Measurements from ENCODE around the gene MAN1C1. TPM values are rescaled to one million over a fixed set of nuclear protein-coding genes. Genes with fewer than 3 reads are reported as not detected.

The MAN1C1 gene
- total and polyA plus RNA-seq, 7 donors, result 1.8 to 6.7 (median 2.0) TPM

DNA sequence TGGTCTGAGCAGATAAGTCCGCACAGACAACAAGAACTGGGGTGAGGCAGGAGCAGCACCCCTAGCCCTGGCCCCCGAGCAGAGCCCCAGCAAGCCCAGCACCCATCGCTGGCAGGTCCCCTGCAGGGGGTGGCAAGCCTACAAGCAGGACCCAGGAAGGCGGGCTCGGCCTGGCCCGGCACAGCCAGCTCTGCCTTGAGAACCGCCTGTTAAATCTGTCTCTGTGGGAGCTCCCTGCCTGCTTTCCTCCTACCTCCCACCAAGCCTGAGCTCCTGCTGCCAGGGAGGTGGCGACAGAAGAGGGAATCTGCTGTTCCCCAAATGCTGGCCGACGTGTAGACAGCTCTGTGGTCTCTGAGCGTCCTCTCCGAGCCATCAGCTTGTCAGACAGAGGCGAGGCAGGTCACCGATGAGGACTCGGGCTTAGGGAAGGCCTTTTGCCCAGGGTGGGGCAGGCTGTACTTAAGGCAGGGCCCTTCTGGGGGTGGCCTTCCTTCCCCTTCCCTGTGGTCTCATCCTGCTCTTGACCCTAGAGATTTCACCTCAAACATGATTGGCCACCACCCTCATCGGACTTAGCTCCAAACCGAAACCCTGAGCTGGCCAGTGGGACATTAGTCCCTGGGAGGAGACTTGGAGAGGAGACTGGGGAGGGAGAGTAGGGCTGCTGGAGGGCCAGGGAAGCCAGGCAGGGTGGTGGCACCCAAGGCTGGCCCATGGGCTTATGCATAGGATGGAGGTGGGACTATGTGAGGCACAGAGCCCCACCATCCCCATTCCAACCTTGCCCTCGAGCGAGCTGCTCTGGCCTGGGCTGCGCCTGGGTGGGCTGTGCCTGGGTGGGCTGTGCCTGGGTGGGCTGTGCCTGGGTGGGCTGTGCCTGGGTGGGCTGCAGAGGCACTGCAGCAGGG, 191.1 kb downstream of the MAN1C1 start:
- no peaks in the 10 kb centered on the region for H3K27me3 ChIP-seq (ENCODE audit: insufficient read depth in 3 of 3, low read length in 2 of 3)
- H3K9me3 ChIP-seq, result no peaks in the 10 kb centered on the region
- no peak for DNase-seq
- H3K4me1 ChIP-seq, result peaks cover 50% of the 10 kb centered on the region
- TF ChIP-seq, protein P1, sequence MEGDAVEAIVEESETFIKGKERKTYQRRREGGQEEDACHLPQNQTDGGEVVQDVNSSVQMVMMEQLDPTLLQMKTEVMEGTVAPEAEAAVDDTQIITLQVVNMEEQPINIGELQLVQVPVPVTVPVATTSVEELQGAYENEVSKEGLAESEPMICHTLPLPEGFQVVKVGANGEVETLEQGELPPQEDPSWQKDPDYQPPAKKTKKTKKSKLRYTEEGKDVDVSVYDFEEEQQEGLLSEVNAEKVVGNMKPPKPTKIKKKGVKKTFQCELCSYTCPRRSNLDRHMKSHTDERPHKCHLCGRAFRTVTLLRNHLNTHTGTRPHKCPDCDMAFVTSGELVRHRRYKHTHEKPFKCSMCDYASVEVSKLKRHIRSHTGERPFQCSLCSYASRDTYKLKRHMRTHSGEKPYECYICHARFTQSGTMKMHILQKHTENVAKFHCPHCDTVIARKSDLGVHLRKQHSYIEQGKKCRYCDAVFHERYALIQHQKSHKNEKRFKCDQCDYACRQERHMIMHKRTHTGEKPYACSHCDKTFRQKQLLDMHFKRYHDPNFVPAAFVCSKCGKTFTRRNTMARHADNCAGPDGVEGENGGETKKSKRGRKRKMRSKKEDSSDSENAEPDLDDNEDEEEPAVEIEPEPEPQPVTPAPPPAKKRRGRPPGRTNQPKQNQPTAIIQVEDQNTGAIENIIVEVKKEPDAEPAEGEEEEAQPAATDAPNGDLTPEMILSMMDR (IDR thresholded peaks at IDR 0.05), result no peak
- no peak for ATAC-seq
- WGBS, 3 donors, result 72 to 78% (median 76%) methylated on average over 20 of the region's 20 CpGs
- H3K27ac ChIP-seq, result peak overlapping the region; percentile 3
- peak overlapping the region; percentile 11 for H3K4me3 ChIP-seq
- H3K36me3 ChIP-seq (ENCODE audit: insufficient read depth in 1 of 2, low read depth in 1 of 2), result peaks cover 0 to 57% of the 10 kb centered on the region in 2 donors
- intact Hi-C loops (cut with DNase I), result loop anchor here in 1 of 2 donors (5.0 to 10.0 kb wide), 3 partner anchors 305 to 563 kb away; partner anchors contain the start of genes RHCE and RSRP1

GRCh38 chr1:25808481-25809244, 192.1 kb downstream of the MAN1C1 start:
- no peaks in the 10 kb centered on the region for H3K9me3 ChIP-seq
- WGBS, 3 donors, result 87 to 91% (median 89%) methylated on average over 32 to 34 of the region's 34 CpGs
- peaks cover 0 to 67% of the 10 kb centered on the region in 2 donors for H3K36me3 ChIP-seq (ENCODE audit: insufficient read depth in 1 of 2, low read depth in 1 of 2)
- intact Hi-C loops (cut with DNase I), result loop anchor here in 1 of 2 donors (5.0 to 10.0 kb wide), 3 partner anchors 306 to 564 kb away; partner anchors contain the start of genes RHCE and RSRP1
- peaks cover 41% of the 10 kb centered on the region for H3K4me1 ChIP-seq
- H3K4me3 ChIP-seq, result no peak overlapping the region
- TF ChIP-seq, protein P1 (IDR thresholded peaks at IDR 0.05), result no peak
- DNase-seq (no peak), ATAC-seq (no peak)
- H3K27me3 ChIP-seq (ENCODE audit: insufficient read depth in 3 of 3, low read length in 2 of 3), result no peaks in the 10 kb centered on the region
- no peak overlapping the region for H3K27ac ChIP-seq

DNA sequence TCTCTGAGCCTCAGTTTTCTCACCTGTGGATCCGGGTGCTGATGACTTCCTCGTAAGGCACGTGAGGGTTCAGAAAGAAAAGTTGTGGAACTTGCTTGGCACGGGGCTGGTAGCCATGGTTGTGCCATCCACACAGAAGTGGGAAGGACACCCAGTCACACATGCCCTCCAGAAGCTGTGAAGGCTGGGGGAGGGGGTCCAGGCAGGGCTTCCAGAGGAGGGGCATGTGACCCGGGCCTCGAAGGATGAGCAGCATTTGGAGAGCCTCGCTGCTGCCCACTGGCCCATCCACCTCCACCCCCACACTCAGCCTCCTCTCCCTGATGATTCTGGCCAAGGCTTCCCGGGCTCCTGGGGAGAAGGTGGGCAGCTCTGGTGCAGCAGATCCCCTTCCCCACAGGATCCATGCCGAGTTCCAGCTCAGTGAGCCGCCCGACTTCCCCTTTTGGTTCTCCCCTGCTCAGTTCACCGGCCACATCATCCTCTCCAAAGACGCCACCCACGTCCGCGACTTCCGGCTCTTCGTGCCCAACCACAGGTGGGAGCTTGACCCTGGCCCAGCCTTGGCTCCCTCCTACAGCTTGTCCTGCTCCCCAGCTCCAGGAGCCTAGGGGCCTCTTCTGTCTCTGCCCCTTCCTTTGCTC, 192.8 kb downstream of the MAN1C1 start:
- intact Hi-C loops (cut with DNase I), result loop anchor here in 1 of 2 donors (5.0 to 10.0 kb wide), 3 partner anchors 307 to 565 kb away; partner anchors contain the start of genes RHCE and RSRP1
- H3K36me3 ChIP-seq (ENCODE audit: insufficient read depth in 1 of 2, low read depth in 1 of 2), result peaks cover 0 to 74% of the 10 kb centered on the region in 2 donors
- ATAC-seq, result no peak
- no peak overlapping the region for H3K27ac ChIP-seq
- DNase-seq, result no peak
- WGBS, 3 donors, result 74 to 82% (median 77%) methylated on average over 14 to 18 of the region's 18 CpGs
- no peak overlapping the region for H3K4me3 ChIP-seq
- TF ChIP-seq, protein P1 (IDR thresholded peaks at IDR 0.05), result no peak
- H3K4me1 ChIP-seq, result peaks cover 34% of the 10 kb centered on the region
- no peaks in the 10 kb centered on the region for H3K27me3 ChIP-seq (ENCODE audit: insufficient read depth in 3 of 3, low read length in 2 of 3)
- H3K9me3 ChIP-seq, result no peaks in the 10 kb centered on the region

DNA sequence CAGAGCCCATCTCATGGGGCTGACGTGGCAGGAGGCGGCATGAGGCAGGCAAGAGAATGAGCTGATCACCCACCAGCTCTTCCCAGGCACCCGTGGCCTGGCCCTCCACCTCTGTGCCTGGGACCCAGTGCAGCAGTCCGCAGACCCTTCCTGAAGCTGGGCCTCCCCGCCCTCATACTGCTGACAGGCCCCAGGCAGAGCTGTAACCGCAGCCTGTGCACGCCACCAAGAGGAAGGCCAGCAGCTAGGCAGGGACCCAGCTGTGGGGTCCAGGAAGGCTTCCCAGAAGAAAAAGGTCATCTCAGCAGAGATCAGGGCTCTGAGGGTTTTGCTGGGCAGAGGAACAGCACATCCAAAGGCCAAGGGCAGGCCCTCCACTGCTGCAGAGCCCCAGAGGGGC, 193.3 kb downstream of the MAN1C1 start:
- Histone ChIP-seq H3K27me3 (ENCODE audit: insufficient read depth in 3 of 3, low read length in 2 of 3) (no peaks in the 10 kb centered on the region), H3K4me1 (peaks cover 30% of the 10 kb centered on the region), H3K36me3 (ENCODE audit: insufficient read depth in 1 of 2, low read depth in 1 of 2) (peaks cover 0 to 79% of the 10 kb centered on the region in 2 donors), H3K9me3 (no peaks in the 10 kb centered on the region), H3K27ac (no peak overlapping the region), H3K4me3 (no peak overlapping the region)
- WGBS, 3 donors, result 84 to 91% (median 90%) methylated on average over 7 of the region's 7 CpGs
- DNase-seq (no peak), ATAC-seq (no peak)
- TF ChIP-seq, protein P1 (IDR thresholded peaks at IDR 0.05), result no peak
- intact Hi-C loops (cut with DNase I), result loop anchor here (5.0 to 10.0 kb wide), 3 partner anchors 308 to 565 kb away; partner anchors contain the start of genes RHCE (in 1 of the 2) and RSRP1 (in 1 of the 2)

Data from psoas muscle (tissue), 8 donors.